ENCODE data around the gene TBC1D10A.
A peak's percentile ranks its signal among the peaks of the same experiment; 100 is the strongest.

TBC1D10A gene

DNA sequence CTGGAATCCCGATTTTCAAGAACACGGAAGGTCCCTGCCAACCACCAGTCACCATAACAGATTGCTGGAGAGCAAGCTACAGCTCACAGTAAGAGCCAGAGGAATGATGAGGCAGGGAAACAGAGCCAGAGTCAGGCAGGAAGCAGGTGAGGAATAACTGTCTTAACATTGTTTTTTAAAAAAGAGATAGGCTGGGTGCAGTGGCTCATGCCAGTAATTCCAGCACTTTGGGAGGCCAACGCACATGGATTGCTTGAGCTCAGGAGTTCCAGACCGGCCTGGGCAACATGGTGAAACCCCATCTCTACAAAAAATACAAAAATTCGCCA is 24.0 kb downstream of the TBC1D10A start:
- H3K27ac ChIP-seq (ENCODE audit: low read depth, low read length), result peak overlapping the region; percentile 82
- WGBS (ENCODE audit: extremely low coverage, insufficient coverage, insufficient read length), result no CpG with 5 or more reads among the region's 5 CpGs
- no peak overlapping the region for H4K12ac ChIP-seq (ENCODE audit: low read depth, low read length)
- H4K8ac ChIP-seq (ENCODE audit: low read depth, low read length), result peak overlapping the region; percentile 12
- H3K9me3 ChIP-seq (ENCODE audit: insufficient read depth, low read depth, low read length), result no peaks in the 10 kb centered on the region
- H3K27me3 ChIP-seq (ENCODE audit: insufficient read depth, low read length), result no peaks in the 10 kb centered on the region
- no peak overlapping the region for H2AFZ ChIP-seq (ENCODE audit: insufficient read depth, low read length, poor library complexity)
- peak overlapping the region; percentile 15 for H3K18ac ChIP-seq (ENCODE audit: low read length)
- H3K4me2 ChIP-seq (ENCODE audit: low read length), result no peak overlapping the region
- peaks cover 44% of the 10 kb centered on the region for H3K79me1 ChIP-seq (ENCODE audit: low read length)
- H4K91ac ChIP-seq (ENCODE audit: low read depth, low read length), result peak overlapping the region; percentile 61
- no peak overlapping the region for H3K4me3 ChIP-seq (ENCODE audit: low read depth, low read length)
- H3K14ac ChIP-seq (ENCODE audit: low read length), result peak overlapping the region; percentile 27
- peak overlapping the region; percentile 24 for H2AK5ac ChIP-seq (ENCODE audit: low read length)
- peaks cover 47 to 56% of the 10 kb centered on the region in 2 experiments for H3K36me3 ChIP-seq (ENCODE audit: control insufficient read depth in 1 of 2, insufficient read depth in 2 of 2, low read length in 2 of 2)
- no peak overlapping the region for H3K9ac ChIP-seq (ENCODE audit: low read length)
- H3K79me2 ChIP-seq (ENCODE audit: control insufficient read depth, insufficient read depth, low read length, poor library complexity), result peaks cover 23% of the 10 kb centered on the region
- peak overlapping the region; percentile 12 for H2BK120ac ChIP-seq (ENCODE audit: insufficient read depth, low read length, poor library complexity)
- H2BK5ac ChIP-seq (ENCODE audit: low read depth, low read length, poor library complexity), result peak overlapping the region; percentile 44
- H3K4ac ChIP-seq (ENCODE audit: low read depth, low read length), result peak overlapping the region; percentile 18
- peak; percentile 62 to 74 for DNase-seq
- peaks cover 58 to 74% of the 10 kb centered on the region in 2 experiments for H3K4me1 ChIP-seq (ENCODE audit: control insufficient read depth in 1 of 2, insufficient read depth in 2 of 2, low read length in 2 of 2)
- peak overlapping the region; percentile 4 for H2BK12ac ChIP-seq (ENCODE audit: low read length)
- no peak overlapping the region for H3K23ac ChIP-seq (ENCODE audit: low read length)

DNA sequence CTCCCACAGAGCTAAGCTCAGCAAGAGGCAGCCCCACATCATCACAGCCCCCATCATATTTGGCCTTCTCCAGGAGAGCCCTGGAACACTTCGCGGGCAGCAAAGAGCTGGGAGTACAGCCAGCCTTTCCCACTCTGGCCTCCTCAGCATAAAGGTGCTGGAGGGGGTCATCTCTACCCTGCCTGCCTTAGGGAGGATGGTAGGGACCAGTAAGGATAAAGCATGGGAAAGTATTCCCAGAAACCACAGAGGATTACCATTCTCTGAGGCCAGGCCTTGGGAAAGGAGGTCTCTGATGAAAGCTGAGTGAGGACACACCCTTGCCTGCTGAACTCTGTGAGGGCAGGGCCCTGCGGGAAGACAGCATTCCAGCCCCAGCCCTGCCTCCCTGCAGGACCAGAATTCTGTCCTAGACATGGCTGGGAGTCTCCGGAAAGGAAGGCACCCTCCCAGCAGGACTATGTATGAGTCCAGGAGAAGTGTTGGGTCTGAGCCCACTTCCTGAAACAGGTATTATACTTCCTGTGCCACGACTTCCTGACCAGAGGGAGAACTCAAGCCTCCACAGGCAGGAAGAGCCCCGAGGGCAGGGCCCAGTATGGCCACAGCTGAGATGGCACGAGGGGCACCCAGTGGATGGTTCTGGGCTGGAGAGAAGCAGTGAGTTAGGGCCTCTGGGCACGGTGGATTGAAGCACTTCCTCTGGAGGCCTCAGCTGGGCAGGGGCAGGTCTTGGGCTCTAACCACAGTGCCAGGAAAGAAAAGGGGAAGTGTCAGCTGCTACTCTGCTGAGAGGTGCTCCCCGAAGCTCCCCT is 24.5 kb downstream of the TBC1D10A start:
- H3K4me1 ChIP-seq (ENCODE audit: control insufficient read depth in 1 of 2, insufficient read depth in 2 of 2, low read length in 2 of 2), result peaks cover 61 to 78% of the 10 kb centered on the region in 2 experiments
- H3K14ac ChIP-seq (ENCODE audit: low read length), result peak overlapping the region; percentile 56
- peak overlapping the region; percentile 8 for H3K9ac ChIP-seq (ENCODE audit: low read length)
- H2BK12ac ChIP-seq (ENCODE audit: low read length), result peak overlapping the region; percentile 71
- peak overlapping the region; percentile 26 for H2BK120ac ChIP-seq (ENCODE audit: insufficient read depth, low read length, poor library complexity)
- no peak overlapping the region for H4K12ac ChIP-seq (ENCODE audit: low read depth, low read length)
- H3K27me3 ChIP-seq (ENCODE audit: insufficient read depth, low read length), result no peaks in the 10 kb centered on the region
- no peak overlapping the region for H3K4me3 ChIP-seq (ENCODE audit: low read depth, low read length)
- H3K4ac ChIP-seq (ENCODE audit: low read depth, low read length), result peak overlapping the region; percentile 64
- no CpG with 5 or more reads among the region's 9 CpGs for WGBS (ENCODE audit: extremely low coverage, insufficient coverage, insufficient read length)
- peak overlapping the region; percentile 87 for H3K18ac ChIP-seq (ENCODE audit: low read length)
- peaks cover 53 to 62% of the 10 kb centered on the region in 2 experiments for H3K36me3 ChIP-seq (ENCODE audit: control insufficient read depth in 1 of 2, insufficient read depth in 2 of 2, low read length in 2 of 2)
- DNase-seq, result peak; percentile 91 to 93
- peak overlapping the region; percentile 82 for H3K27ac ChIP-seq (ENCODE audit: low read depth, low read length)
- peaks cover 23% of the 10 kb centered on the region for H3K79me2 ChIP-seq (ENCODE audit: control insufficient read depth, insufficient read depth, low read length, poor library complexity)
- H3K9me3 ChIP-seq (ENCODE audit: insufficient read depth, low read depth, low read length), result no peaks in the 10 kb centered on the region
- H4K91ac ChIP-seq (ENCODE audit: low read depth, low read length), result peak overlapping the region; percentile 88
- peak overlapping the region; percentile 4 for H3K4me2 ChIP-seq (ENCODE audit: low read length)
- H4K8ac ChIP-seq (ENCODE audit: low read depth, low read length), result peak overlapping the region; percentile 25
- H3K79me1 ChIP-seq (ENCODE audit: low read length), result peaks cover 44% of the 10 kb centered on the region
- no peak overlapping the region for H2AFZ ChIP-seq (ENCODE audit: insufficient read depth, low read length, poor library complexity)
- H3K23ac ChIP-seq (ENCODE audit: low read length), result no peak overlapping the region
- H2BK5ac ChIP-seq (ENCODE audit: low read depth, low read length, poor library complexity), result peak overlapping the region; percentile 51
- H2AK5ac ChIP-seq (ENCODE audit: low read length), result peak overlapping the region; percentile 24

DNA sequence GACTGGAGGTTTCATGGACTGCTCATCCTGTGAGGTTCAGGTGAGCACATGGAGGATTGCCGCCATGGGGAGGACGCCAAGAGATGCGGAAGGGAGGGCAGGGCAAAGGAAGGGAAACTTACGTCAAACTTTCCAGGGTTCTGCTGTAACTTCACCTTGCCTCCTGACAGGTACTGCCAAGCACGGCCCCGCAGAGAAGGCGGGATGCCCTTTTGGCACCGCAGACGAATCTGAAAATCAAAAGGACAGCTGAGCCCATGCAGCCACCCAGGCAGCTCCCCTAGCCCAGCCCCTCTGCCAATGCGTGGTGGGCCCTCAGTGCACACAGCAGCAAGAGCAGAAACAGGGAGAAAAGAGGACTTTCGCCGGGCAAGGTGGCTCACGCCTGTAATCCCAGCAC is 27.4 kb downstream of the TBC1D10A start:
- Histone ChIP-seq H3K79me2 (ENCODE audit: control insufficient read depth, insufficient read depth, low read length, poor library complexity) (peaks cover 17% of the 10 kb centered on the region), H4K91ac (ENCODE audit: low read depth, low read length) (peak overlapping the region; percentile 17), H3K18ac (ENCODE audit: low read length) (peak overlapping the region; percentile 75), H3K9ac (ENCODE audit: low read length) (no peak overlapping the region), H2BK120ac (ENCODE audit: insufficient read depth, low read length, poor library complexity) (peak overlapping the region; percentile 50), H3K4me2 (ENCODE audit: low read length) (no peak overlapping the region), H2AK5ac (ENCODE audit: low read length) (peak overlapping the region; percentile 45), H3K36me3 (ENCODE audit: control insufficient read depth in 1 of 2, insufficient read depth in 2 of 2, low read length in 2 of 2) (peaks cover 76 to 83% of the 10 kb centered on the region in 2 experiments), H3K4ac (ENCODE audit: low read depth, low read length) (peak overlapping the region; percentile 7), H2BK12ac (ENCODE audit: low read length) (peak overlapping the region; percentile 81), H3K27ac (ENCODE audit: low read depth, low read length) (peak overlapping the region; percentile 72), H3K9me3 (ENCODE audit: insufficient read depth, low read depth, low read length) (no peaks in the 10 kb centered on the region), H4K8ac (ENCODE audit: low read depth, low read length) (peak overlapping the region; percentile 44), H3K14ac (ENCODE audit: low read length) (peak overlapping the region; percentile 52), H3K79me1 (ENCODE audit: low read length) (peaks cover 41% of the 10 kb centered on the region), H3K4me1 (ENCODE audit: control insufficient read depth in 1 of 2, insufficient read depth in 2 of 2, low read length in 2 of 2) (peaks cover 47 to 62% of the 10 kb centered on the region in 2 experiments), H3K27me3 (ENCODE audit: insufficient read depth, low read length) (no peaks in the 10 kb centered on the region), H3K23ac (ENCODE audit: low read length) (no peak overlapping the region), H2AFZ (ENCODE audit: insufficient read depth, low read length, poor library complexity) (peak overlapping the region; percentile 30), H2BK5ac (ENCODE audit: low read depth, low read length, poor library complexity) (peak overlapping the region; percentile 80), H4K12ac (ENCODE audit: low read depth, low read length) (no peak overlapping the region), H3K4me3 (ENCODE audit: low read depth, low read length) (no peak overlapping the region)
- no peak for DNase-seq
- WGBS (ENCODE audit: extremely low coverage, insufficient coverage, insufficient read length), result no CpG with 5 or more reads among the region's 13 CpGs

DNA sequence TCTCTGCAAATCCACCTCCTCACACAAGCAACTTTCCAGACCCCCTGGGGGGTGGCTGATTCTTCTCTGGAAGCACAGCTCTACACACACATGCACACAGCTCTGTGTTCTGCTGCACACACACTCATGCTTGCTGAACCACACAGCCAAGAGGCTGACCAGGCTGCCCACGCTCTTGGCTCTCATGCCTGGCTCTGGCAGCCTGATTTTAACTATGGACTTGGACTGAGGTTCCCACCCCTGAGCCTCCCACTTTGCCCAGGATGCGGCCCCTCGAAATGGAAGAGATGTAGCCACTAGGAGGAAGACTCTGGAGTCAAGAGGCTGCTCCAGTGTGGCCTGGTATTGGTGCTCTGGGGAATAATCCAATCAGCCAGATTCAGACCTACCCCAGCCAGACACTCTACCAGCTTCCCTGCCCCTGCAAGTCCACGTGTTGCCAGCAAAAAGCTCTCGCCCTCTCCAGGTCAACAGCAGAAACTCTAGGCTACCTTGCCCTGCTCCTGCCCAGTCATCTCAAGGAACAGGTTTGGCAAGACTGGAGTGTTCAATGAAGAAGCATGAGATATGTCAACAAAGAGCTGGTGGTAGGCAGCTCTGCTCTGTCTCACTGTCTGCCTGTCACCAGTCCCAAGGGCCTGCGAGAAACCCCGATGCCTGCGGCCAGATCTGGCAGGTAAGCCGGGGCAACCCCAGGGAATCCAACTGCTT is 28.6 kb downstream of the TBC1D10A start:
- peaks cover 80 to 85% of the 10 kb centered on the region in 2 experiments for H3K36me3 ChIP-seq (ENCODE audit: control insufficient read depth in 1 of 2, insufficient read depth in 2 of 2, low read length in 2 of 2)
- no peaks in the 10 kb centered on the region for H3K27me3 ChIP-seq (ENCODE audit: insufficient read depth, low read length)
- no peak overlapping the region for H2BK5ac ChIP-seq (ENCODE audit: low read depth, low read length, poor library complexity)
- H2BK120ac ChIP-seq (ENCODE audit: insufficient read depth, low read length, poor library complexity), result peak overlapping the region; percentile 7
- H2AK5ac ChIP-seq (ENCODE audit: low read length), result no peak overlapping the region
- peaks cover 36% of the 10 kb centered on the region for H3K79me1 ChIP-seq (ENCODE audit: low read length)
- peak overlapping the region; percentile 3 for H4K91ac ChIP-seq (ENCODE audit: low read depth, low read length)
- H2BK12ac ChIP-seq (ENCODE audit: low read length), result no peak overlapping the region
- WGBS (ENCODE audit: extremely low coverage, insufficient coverage, insufficient read length), result no CpG with 5 or more reads among the region's 9 CpGs
- H3K23ac ChIP-seq (ENCODE audit: low read length), result no peak overlapping the region
- peak overlapping the region; percentile 72 for H3K27ac ChIP-seq (ENCODE audit: low read depth, low read length)
- no peak overlapping the region for H2AFZ ChIP-seq (ENCODE audit: insufficient read depth, low read length, poor library complexity)
- peak overlapping the region; percentile 16 for H3K14ac ChIP-seq (ENCODE audit: low read length)
- H3K4me1 ChIP-seq (ENCODE audit: control insufficient read depth in 1 of 2, insufficient read depth in 2 of 2, low read length in 2 of 2), result peaks cover 39 to 53% of the 10 kb centered on the region in 2 experiments
- no peak overlapping the region for H3K4me2 ChIP-seq (ENCODE audit: low read length)
- H3K9ac ChIP-seq (ENCODE audit: low read length), result no peak overlapping the region
- H3K9me3 ChIP-seq (ENCODE audit: insufficient read depth, low read depth, low read length), result no peaks in the 10 kb centered on the region
- H4K8ac ChIP-seq (ENCODE audit: low read depth, low read length), result no peak overlapping the region
- no peak overlapping the region for H3K4ac ChIP-seq (ENCODE audit: low read depth, low read length)
- H3K18ac ChIP-seq (ENCODE audit: low read length), result peak overlapping the region; percentile 30
- H3K4me3 ChIP-seq (ENCODE audit: low read depth, low read length), result no peak overlapping the region
- peak; percentile 86 to 89 for DNase-seq
- peaks cover 14% of the 10 kb centered on the region for H3K79me2 ChIP-seq (ENCODE audit: control insufficient read depth, insufficient read depth, low read length, poor library complexity)
- no peak overlapping the region for H4K12ac ChIP-seq (ENCODE audit: low read depth, low read length)

Data from trophoblast cell (in vitro differentiated cells and primary cell).